ENCODE data around the gene KCNIP4. TPM values are rescaled to one million over a fixed set of nuclear protein-coding genes. Genes with fewer than 3 reads are reported as not detected.

The KCNIP4 gene
- total RNA-seq, 1 donor from 2014 or later = 3.3 TPM

- no peak for DNase-seq (ENCODE audit: low spot score)
These were observed 491.3 kb downstream of the KCNIP4 start for GRCh38 chr4:21457086-21457840.

- no peak for DNase-seq (ENCODE audit: low spot score)
These were observed 493.7 kb downstream of the KCNIP4 start for GRCh38 chr4:21454831-21455230.

- DNase-seq (ENCODE audit: low spot score) = no peak
These were observed 494.4 kb downstream of the KCNIP4 start for GRCh38 chr4:21454201-21454600.

- no peak for DNase-seq (ENCODE audit: low spot score)
These were observed 495.6 kb downstream of the KCNIP4 start for GRCh38 chr4:21452931-21453330.

- no peak for DNase-seq (ENCODE audit: low spot score)
These were observed 497.5 kb downstream of the KCNIP4 start for GRCh38 chr4:21451032-21451431.

GRCh38 chr4:21450331-21450730 lies 498.2 kb downstream of the KCNIP4 start:
- no peak for DNase-seq (ENCODE audit: low spot score)

DNA sequence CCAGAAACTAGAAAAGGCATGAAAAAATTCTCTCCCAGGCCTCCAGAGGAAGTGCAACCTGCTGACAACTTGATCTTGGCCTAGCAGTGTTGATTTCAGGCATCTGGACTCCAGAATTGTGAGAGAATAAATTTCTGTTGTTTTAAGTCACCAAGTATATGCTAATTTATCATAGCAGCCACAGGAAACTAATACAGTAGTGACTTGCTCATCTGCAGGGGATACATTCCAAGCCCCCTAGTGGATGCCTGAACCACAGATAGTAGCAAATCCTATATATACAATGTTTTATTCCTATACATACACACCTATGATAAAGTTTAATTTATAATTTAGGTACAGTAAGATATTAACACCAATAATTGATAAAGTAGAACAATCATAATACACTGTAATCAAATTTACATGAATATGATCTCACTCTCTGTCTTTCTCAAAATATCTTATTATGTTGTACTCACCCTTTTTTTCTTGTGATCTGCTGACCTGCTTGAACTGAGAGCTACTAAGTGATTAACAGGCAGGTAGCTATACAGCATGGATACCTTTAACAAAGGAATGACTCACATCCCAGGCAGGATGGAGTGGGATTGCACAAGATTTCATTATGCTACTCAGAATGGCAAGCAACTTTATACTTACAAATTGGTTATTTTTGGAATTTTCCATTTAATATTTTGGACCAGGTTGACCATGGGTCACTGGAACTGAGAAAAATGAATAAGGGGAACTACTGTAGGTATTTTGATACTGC lies 501.1 kb downstream of the KCNIP4 start:
- DNase-seq (ENCODE audit: low spot score) = no peak

GRCh38 chr4:21420166-21420565 lies 528.4 kb downstream of the KCNIP4 start:
- DNase-seq (ENCODE audit: low spot score) = no peak

GRCh38 chr4:21415728-21416127 lies 532.8 kb downstream of the KCNIP4 start:
- no peak for DNase-seq (ENCODE audit: low spot score)

DNA sequence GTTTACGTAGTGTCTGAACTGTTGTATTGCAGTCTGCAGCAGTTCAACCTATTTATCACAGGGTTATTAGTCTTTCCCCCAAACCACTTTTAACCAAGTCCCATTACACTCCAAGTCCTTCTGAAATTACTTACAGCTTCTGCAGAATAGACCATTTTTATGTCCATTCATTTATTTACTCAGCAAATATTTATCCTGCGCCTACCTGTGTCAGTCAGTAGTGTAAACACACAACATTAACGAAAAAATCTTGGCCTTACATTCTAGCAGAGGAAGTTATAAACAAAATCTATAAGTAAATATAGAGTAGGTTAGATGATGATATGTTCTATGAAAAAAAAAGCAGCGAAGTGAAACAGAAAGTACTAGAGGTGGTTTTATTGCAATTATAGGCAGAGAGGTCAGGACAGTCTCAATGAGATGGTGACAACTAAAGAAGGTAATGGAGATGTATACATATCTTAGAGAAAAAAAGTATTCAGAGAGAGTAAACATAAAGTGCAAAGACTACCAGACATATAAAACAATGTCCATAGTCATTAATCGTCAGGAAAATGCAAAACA lies 534.7 kb downstream of the KCNIP4 start:
- no peak for DNase-seq (ENCODE audit: low spot score)

DNA sequence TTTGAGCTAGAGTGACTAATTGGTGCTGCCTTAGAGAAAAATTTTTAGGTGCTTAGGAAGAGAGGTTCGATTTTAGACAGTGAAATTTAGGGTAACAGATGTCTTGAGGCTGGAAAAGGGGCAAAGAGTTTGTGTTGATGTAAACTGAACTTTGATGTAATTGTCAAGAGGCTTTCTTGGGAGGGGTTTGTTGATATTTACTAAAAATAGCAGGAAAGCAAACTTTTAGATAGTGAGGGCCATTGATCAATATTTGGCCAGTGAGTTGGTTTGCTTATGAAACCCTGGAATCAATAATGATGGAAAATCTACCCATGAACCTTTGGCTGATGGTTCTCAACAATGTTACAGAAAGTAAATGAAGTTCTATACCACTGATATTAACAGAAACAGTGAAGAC lies 537.5 kb downstream of the KCNIP4 start:
- DNase-seq (ENCODE audit: low spot score) = no peak

DNA sequence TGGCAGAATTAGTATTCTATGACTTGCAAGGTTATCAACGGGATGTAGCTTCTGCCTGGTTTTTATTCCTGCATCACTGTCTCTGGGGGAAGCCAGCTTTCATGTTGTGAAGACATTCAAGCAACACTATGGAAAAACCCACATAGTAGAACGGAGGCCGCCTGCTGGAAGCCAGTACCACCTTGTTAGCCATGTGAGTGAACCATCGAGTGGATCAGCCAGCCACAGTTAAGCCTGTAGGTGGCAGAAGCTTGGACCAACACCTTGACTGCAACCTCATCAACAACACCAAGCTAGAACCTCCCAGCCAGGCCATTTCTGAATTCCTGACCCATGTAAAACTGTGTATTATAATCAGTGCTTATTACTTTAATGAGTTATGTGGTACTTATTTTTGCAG lies 538.2 kb downstream of the KCNIP4 start:
- DNase-seq (ENCODE audit: low spot score) = no peak

GRCh38 chr4:21387683-21388082 lies 560.9 kb downstream of the KCNIP4 start:
- DNase-seq (ENCODE audit: low spot score) = no peak

GRCh38 chr4:21386166-21386780 lies 562.3 kb downstream of the KCNIP4 start:
- no peak for DNase-seq (ENCODE audit: low spot score)

- no peak for DNase-seq (ENCODE audit: low spot score)
These were observed 562.9 kb downstream of the KCNIP4 start for GRCh38 chr4:21385706-21386105.

DNA sequence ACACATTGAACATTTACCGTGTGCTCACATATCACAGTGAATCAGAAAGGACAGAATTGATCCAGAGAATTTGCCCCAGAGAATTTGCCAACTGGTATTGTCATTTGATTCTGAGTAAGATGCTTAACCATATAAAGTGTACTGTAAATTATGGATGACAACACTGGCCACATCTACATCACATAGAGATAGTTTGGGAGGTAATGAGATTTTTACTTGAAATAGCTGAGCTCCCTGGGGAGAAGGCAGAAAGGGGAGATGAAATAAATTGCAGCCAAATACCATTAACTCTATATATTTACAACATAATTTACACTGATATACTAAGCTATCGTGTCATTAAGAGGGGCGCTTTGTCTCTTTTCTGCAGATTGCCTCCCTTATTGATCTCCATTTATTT lies 564.0 kb downstream of the KCNIP4 start:
- DNase-seq (ENCODE audit: low spot score) = no peak

DNA sequence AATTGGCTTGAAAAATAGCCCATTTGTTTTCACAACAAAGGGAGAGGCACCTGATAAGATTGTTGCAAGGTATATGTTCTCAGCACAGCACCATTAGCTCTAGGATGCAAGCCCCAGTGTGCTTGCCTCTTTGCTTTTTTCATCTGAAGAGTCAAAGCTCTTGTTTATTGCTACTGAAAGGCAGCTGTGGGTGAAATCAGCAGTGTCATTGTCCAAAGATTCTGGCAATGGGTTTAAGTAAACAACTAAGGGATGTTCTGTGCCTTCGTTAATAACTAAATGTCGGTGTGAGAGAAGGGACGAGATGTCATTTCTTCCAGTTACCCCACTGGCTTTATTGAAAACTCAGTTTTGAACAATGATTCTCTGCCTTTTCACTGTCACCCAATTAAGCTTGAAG lies 567.7 kb downstream of the KCNIP4 start:
- DNase-seq (ENCODE audit: low spot score) = no peak

GRCh38 chr4:21377046-21377445 lies 571.5 kb downstream of the KCNIP4 start:
- no peak for DNase-seq (ENCODE audit: low spot score)

- no peak for DNase-seq (ENCODE audit: low spot score)
These were observed 572.4 kb downstream of the KCNIP4 start for GRCh38 chr4:21376176-21376575.

DNA sequence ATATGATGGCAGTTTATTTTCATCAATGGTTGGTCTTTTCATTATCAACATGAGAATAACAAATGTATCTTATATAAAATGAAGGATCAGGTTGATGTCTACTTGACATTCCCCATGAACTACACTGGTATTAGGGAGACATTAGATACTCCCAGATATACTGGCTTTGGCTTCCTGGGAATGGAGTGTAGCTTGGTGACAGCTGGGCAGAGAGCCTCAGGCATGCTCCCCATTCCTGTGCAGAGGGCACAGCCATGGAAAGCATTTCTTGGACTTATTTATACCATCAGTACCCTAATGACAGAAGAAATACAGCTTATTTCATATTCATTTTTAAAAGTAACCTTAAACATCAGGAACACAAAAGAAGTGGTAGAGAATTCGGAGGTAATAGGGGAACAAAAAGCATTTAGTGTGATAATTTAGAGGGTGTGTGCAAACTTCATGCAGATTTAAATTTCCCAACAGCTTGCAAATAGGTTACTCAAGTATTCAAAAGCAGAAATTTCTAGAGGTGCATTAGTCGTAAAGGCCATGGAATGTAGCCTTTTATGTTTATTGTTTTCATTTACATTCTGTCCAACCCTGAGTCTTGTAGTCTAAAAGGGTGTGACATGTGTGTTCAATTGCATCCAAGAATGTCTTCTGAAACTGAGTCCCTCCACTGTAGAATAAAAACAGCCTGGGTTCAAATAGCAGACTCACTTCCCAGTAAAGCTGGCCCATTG lies 573.8 kb downstream of the KCNIP4 start:
- DNase-seq (ENCODE audit: low spot score) = no peak

DNA sequence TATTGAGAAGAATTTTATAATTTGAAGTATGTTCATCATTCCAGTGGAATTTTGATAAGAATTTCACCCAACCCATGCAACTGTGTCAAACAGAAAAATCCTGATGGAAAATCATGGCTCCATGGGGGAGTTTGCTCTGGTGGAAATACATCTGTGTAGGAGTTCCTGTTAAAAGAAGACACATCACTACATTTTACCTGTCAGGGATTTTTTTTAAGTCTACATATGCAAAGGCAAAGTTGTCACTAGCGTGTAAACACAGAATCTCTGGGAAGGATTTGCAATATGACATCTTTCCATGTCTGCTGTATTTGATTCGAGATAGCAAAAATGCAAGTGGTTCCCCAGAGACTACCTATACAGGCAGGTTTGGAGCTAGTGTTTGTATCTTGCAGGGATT lies 581.0 kb downstream of the KCNIP4 start:
- DNase-seq (ENCODE audit: low spot score) = no peak

GRCh38 chr4:21366840-21367239 lies 581.7 kb downstream of the KCNIP4 start:
- DNase-seq (ENCODE audit: low spot score) = no peak
